Body of pancreas (tissue), 4 donors: ENCODE results near the gene PHF12.

Source experiments
- POLR2A ChIP-seq, 3 donors: fragments of 450-650 bp; IDR thresholded peaks; one replicate each; pipeline ENCODE4 v1.6.1; 2016; ENCODE audit warnings: antibody characterized with exemption in 3 of 3, mild to moderate bottlenecking in 2 of 3
- TF ChIP-seq, protein P1 (sequence below), 7 experiments: fragments of 450-650 bp in 4 of 7; fragments of 200-600 bp in 3 of 7; sonication (generic) in 3 of 7; IDR thresholded peaks; one replicate each; pipeline ENCODE4 v1.5.1; 2016 to 2019; ENCODE audit warnings: antibody characterized with exemption in 7 of 7

DNA sequence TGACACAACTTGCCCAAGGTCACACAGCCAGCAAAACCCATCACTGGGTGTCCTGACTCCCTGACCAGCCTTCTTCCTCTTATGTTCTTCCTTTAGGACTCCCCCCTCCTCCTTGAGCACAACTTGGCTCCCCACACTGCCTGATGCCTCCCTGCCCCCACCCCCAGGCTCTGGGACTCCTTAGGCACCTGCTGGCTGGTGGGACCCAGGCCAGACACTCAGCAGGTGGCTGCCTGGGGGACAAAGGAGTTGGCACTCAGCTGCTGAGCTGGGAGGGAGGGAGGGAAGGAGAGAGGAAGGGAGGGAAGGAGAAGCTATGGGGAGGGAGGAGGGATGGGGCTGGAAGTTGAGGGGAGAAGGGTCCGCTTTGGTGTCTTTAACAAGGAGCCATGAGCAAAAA is 46.5 kb upstream of the PHF12 start:
- TF ChIP-seq POLR2A (IDR thresholded peaks at IDR 0.05) = no peak
- TF ChIP-seq, protein P1, sequence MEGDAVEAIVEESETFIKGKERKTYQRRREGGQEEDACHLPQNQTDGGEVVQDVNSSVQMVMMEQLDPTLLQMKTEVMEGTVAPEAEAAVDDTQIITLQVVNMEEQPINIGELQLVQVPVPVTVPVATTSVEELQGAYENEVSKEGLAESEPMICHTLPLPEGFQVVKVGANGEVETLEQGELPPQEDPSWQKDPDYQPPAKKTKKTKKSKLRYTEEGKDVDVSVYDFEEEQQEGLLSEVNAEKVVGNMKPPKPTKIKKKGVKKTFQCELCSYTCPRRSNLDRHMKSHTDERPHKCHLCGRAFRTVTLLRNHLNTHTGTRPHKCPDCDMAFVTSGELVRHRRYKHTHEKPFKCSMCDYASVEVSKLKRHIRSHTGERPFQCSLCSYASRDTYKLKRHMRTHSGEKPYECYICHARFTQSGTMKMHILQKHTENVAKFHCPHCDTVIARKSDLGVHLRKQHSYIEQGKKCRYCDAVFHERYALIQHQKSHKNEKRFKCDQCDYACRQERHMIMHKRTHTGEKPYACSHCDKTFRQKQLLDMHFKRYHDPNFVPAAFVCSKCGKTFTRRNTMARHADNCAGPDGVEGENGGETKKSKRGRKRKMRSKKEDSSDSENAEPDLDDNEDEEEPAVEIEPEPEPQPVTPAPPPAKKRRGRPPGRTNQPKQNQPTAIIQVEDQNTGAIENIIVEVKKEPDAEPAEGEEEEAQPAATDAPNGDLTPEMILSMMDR (IDR thresholded peaks at IDR 0.05) = no peak
